ENCODE measurements around the gene PMEL. TPM values are rescaled to one million over a fixed set of nuclear protein-coding genes. Genes with fewer than 3 reads are reported as not detected.

Gene PMEL
- total RNA-seq, 1 experiment from 2014 or later: 1.2 TPM

DNA sequence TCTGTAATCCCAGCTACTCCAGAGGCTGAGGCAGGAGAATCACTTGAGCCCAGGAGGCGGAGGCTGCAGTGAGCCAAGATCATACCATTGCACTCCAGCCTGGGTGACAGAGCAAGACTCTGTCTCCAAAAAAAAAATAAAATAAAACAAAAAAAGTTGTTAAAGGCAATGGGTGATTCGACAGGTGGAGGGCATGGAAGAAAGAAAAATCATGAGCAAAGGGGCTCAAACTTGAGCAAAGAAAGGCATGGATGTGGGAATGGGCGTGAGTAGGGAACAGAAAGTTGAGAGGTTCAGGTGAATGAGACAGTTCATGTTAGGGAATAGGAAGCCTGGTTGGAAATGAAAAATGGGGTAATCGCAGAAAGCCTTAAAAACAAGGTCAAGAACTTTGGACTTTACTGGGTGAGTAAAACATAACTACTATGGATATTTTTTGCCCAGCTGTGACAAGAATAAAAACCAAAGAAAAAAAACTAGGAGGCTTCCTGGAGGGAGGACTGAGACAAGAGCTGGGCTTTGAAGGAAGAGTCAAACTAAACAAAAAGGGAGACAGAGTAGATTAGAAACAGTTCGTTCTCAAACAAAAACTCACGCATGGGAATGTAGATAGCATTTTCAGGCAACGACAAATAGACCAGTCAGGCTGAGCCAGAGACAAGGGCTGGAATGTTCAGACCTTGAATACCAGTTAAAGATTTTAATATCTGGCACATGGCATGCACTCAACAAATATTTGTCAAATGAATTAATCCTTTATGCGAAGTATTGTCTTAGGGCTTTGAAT is 56.9 kb downstream of the PMEL start:
- intact Hi-C loops (cut with micrococcal nuclease; ENCODE audit: unreplicated experiment) (no loop called here), in situ Hi-C loops (cut with HindIII; ENCODE audit: low pct_unique_long_range_greater_than_20kb, low sequenced_read_pairs) (no loop called here)
- TF ChIP-seq, protein P1, sequence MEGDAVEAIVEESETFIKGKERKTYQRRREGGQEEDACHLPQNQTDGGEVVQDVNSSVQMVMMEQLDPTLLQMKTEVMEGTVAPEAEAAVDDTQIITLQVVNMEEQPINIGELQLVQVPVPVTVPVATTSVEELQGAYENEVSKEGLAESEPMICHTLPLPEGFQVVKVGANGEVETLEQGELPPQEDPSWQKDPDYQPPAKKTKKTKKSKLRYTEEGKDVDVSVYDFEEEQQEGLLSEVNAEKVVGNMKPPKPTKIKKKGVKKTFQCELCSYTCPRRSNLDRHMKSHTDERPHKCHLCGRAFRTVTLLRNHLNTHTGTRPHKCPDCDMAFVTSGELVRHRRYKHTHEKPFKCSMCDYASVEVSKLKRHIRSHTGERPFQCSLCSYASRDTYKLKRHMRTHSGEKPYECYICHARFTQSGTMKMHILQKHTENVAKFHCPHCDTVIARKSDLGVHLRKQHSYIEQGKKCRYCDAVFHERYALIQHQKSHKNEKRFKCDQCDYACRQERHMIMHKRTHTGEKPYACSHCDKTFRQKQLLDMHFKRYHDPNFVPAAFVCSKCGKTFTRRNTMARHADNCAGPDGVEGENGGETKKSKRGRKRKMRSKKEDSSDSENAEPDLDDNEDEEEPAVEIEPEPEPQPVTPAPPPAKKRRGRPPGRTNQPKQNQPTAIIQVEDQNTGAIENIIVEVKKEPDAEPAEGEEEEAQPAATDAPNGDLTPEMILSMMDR (IDR thresholded peaks at IDR 0.05): no peak
- TF ChIP-seq, protein P2, sequence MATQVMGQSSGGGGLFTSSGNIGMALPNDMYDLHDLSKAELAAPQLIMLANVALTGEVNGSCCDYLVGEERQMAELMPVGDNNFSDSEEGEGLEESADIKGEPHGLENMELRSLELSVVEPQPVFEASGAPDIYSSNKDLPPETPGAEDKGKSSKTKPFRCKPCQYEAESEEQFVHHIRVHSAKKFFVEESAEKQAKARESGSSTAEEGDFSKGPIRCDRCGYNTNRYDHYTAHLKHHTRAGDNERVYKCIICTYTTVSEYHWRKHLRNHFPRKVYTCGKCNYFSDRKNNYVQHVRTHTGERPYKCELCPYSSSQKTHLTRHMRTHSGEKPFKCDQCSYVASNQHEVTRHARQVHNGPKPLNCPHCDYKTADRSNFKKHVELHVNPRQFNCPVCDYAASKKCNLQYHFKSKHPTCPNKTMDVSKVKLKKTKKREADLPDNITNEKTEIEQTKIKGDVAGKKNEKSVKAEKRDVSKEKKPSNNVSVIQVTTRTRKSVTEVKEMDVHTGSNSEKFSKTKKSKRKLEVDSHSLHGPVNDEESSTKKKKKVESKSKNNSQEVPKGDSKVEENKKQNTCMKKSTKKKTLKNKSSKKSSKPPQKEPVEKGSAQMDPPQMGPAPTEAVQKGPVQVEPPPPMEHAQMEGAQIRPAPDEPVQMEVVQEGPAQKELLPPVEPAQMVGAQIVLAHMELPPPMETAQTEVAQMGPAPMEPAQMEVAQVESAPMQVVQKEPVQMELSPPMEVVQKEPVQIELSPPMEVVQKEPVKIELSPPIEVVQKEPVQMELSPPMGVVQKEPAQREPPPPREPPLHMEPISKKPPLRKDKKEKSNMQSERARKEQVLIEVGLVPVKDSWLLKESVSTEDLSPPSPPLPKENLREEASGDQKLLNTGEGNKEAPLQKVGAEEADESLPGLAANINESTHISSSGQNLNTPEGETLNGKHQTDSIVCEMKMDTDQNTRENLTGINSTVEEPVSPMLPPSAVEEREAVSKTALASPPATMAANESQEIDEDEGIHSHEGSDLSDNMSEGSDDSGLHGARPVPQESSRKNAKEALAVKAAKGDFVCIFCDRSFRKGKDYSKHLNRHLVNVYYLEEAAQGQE (IDR thresholded peaks at IDR 0.05; ENCODE audit: insufficient read depth in 1 of 2, low read depth in 2 of 2, low read length in 1 of 2): no peak
- no peak for TF ChIP-seq TCF7L2 (IDR thresholded peaks at IDR 0.05; ENCODE audit: low read depth, low read length)
- TF ChIP-seq POLR2AphosphoS5 (IDR thresholded peaks at IDR 0.05; ENCODE audit: low read depth, low read length): no peak
- no peak for TF ChIP-seq SIN3A (IDR thresholded peaks at IDR 0.05; ENCODE audit: borderline replicate concordance, insufficient read depth, low read depth, low read length)
- ChIA-PET CTCF (no interaction called here), POLR2A (no interaction called here)
- peaks cover 2% of the 10 kb centered on the region; the same call in 1 of the 2 replicates for H3K36me3 ChIP-seq (ENCODE audit: control insufficient read depth, insufficient read depth, low read length)
- no peak overlapping the region; the same call in 1 of the 2 replicates for H3K27ac ChIP-seq (ENCODE audit: low read length)
- no peaks in the 10 kb centered on the region for H3K9me3 ChIP-seq (ENCODE audit: control insufficient read depth, insufficient read depth, low read depth, low read length)
- H3K4me1 ChIP-seq (ENCODE audit: control insufficient read depth, insufficient read depth, low read length): peaks cover 9% of the 10 kb centered on the region
- no peak overlapping the region for H3K4me3 ChIP-seq (ENCODE audit: low read depth in 2 of 2, low read length in 2 of 2)
- H3K27me3 ChIP-seq (ENCODE audit: control insufficient read depth, insufficient read depth, low read length): no peaks in the 10 kb centered on the region
- BruUV-seq (replicated peaks): no TSS peak
- DNase-seq (ENCODE audit: low read depth, low spot score): no peak
- no peak for ATAC-seq

DNA sequence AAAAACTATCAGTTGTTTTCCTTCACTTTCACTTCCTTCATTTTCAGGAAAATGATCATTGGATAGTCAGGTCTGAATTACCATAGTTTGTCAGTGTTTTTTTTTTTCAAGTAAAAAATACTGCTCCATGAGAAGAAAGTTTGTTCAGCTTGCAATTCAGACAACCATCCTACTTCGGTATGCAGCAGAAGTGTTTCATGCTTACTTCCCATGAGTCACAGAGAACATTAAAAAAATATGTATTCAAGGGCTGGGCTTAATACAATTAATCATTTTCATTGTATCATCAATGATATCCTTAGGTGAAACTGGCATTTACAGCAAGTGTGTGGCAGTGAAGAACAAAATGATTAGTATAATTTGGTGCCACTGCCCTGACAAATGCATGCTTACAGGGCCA is 59.8 kb downstream of the PMEL start:
- no peak for ATAC-seq
- intact Hi-C loops (cut with micrococcal nuclease; ENCODE audit: unreplicated experiment): no loop called here
- CTCF ChIA-PET: no interaction called here

More for the DNA sequence above, 59.8 kb downstream of the PMEL start:
- TF ChIP-seq TCF7L2 (IDR thresholded peaks at IDR 0.05; ENCODE audit: low read depth, low read length) (no peak), SIN3A (IDR thresholded peaks at IDR 0.05; ENCODE audit: borderline replicate concordance, insufficient read depth, low read depth, low read length) (no peak), POLR2AphosphoS5 (IDR thresholded peaks at IDR 0.05; ENCODE audit: low read depth, low read length) (no peak)
- TF ChIP-seq, protein P1 (IDR thresholded peaks at IDR 0.05): no peak
- TF ChIP-seq, protein P2 (IDR thresholded peaks at IDR 0.05; ENCODE audit: insufficient read depth in 1 of 2, low read depth in 2 of 2, low read length in 1 of 2): no peak
- no peak for DNase-seq (ENCODE audit: low read depth, low spot score)
- Histone ChIP-seq H3K27me3 (ENCODE audit: control insufficient read depth, insufficient read depth, low read length) (no peaks in the 10 kb centered on the region), H3K36me3 (ENCODE audit: control insufficient read depth, insufficient read depth, low read length) (no peaks in the 10 kb centered on the region), H3K4me1 (ENCODE audit: control insufficient read depth, insufficient read depth, low read length) (peaks cover 9% of the 10 kb centered on the region), H3K4me3 (ENCODE audit: low read depth in 2 of 2, low read length in 2 of 2) (no peak overlapping the region), H3K9me3 (ENCODE audit: control insufficient read depth, insufficient read depth, low read depth, low read length) (no peaks in the 10 kb centered on the region), H3K27ac (ENCODE audit: low read length) (no peak overlapping the region)
- in situ Hi-C loops (cut with HindIII; ENCODE audit: low pct_unique_long_range_greater_than_20kb, low sequenced_read_pairs): no loop called here
- no TSS peak for BruUV-seq (replicated peaks)
- POLR2A ChIA-PET: no interaction called here
